Tibial artery (tissue), 4 donors: ENCODE measurements around the gene RGR.

Experiments
- DNase-seq, 2 donors: peaks; one replicate each; pipeline ENCODE4 v3.0.0-alpha.2; 2019
- H3K27ac ChIP-seq, 2 donors: fragments of 200-600 bp; sonication (generic) in 1 of 2; 1 replicate in 1 of 2; 2 replicates in 1 of 2; pipeline ENCODE4 v1.5.1; 2018 to 2019; ENCODE audit warnings: mild to moderate bottlenecking in 1 of 2
- H3K27me3 ChIP-seq, 2 donors: fragments of 200-600 bp; sonication (generic) in 1 of 2; one replicate each; pipeline versions ENCODE4 v1.5.1 to v1.6.0; 2016 to 2019
- H3K36me3 ChIP-seq, 3 donors: fragments of 200-600 bp; sonication (generic) in 2 of 3; one replicate each; pipeline ENCODE4 v1.5.1; 2016 to 2019; ENCODE audit warnings: mild to moderate bottlenecking in 2 of 3
- H3K4me1 ChIP-seq, 4 donors: fragments of 200-600 bp; sonication (generic) in 2 of 4; 1 replicate in 3 of 4; 2 replicates in 1 of 4; pipeline ENCODE4 v1.5.1; 2016 to 2019
- H3K4me3 ChIP-seq, 2 donors: fragments of 200-600 bp; sonication (generic) in 1 of 2; 1 replicate in 1 of 2; 2 replicates in 1 of 2; pipeline ENCODE4 v1.5.1; 2018 to 2019; ENCODE audit warnings: mild to moderate bottlenecking in 2 of 2
- H3K9me3 ChIP-seq, 3 donors: fragments of 200-600 bp; sonication (generic) in 1 of 3; one replicate each; pipeline ENCODE4 v1.5.1; 2016 to 2019
- CTCF ChIP-seq, 2 experiments: fragments of 200-600 bp in 1 of 2; fragments of 450-650 bp in 1 of 2; IDR thresholded peaks; one replicate each; pipeline ENCODE4 v1.5.1; 2017 to 2019; ENCODE audit warnings: antibody characterized with exemption in 2 of 2, mild to moderate bottlenecking in 1 of 2, moderate library complexity in 1 of 2
- intact Hi-C: fragments of 100-400 bp; cut with DNase I; formaldehyde crosslinking; loops from one replicate; pipeline ENCODE4 v1.15.0; 2023; ENCODE audit warnings: low total_unique reads

RGR gene

GRCh38 chr10:84247496-84247895 is 2.6 kb downstream of the RGR start:
- Histone ChIP-seq H3K4me3 (no peak overlapping the region), H3K9me3 (peaks cover 0 to 4% (median 0%) of the 10 kb centered on the region in 3 donors), H3K4me1 (no peaks in the 10 kb centered on the region), H3K36me3 (no peaks in the 10 kb centered on the region), H3K27me3 (peaks cover 0 to 9% of the 10 kb centered on the region in 2 donors), H3K27ac (no peak overlapping the region)
- intact Hi-C loops: no loop called here
- DNase-seq: no peak
- no peak for TF ChIP-seq CTCF (IDR thresholded peaks at IDR 0.05)

- DNase-seq: no peak
Measured at GRCh38 chr10:84248794-84249193, 3.9 kb downstream of the RGR start.

GRCh38 chr10:84254552-84255478 is 10.0 kb downstream of the RGR start:
- H3K9me3 ChIP-seq: peaks cover 0 to 4% (median 0%) of the 10 kb centered on the region in 3 donors
- no peak for TF ChIP-seq CTCF (IDR thresholded peaks at IDR 0.05)
- intact Hi-C loops: no loop called here
- H3K27ac ChIP-seq: no peak overlapping the region
- peaks cover 0 to 5% (median 0%) of the 10 kb centered on the region in 4 donors for H3K4me1 ChIP-seq
- H3K4me3 ChIP-seq: no peak overlapping the region
- peaks cover 0 to 33% of the 10 kb centered on the region in 2 donors for H3K27me3 ChIP-seq
- H3K36me3 ChIP-seq: no peaks in the 10 kb centered on the region
- no peak for DNase-seq

More at GRCh38 chr10:84248794-84249193, 3.9 kb downstream of the RGR start:
- Histone ChIP-seq H3K4me1 (no peaks in the 10 kb centered on the region), H3K9me3 (peaks cover 0 to 4% (median 0%) of the 10 kb centered on the region in 3 donors), H3K27me3 (peaks cover 0 to 14% of the 10 kb centered on the region in 2 donors), H3K36me3 (no peaks in the 10 kb centered on the region), H3K27ac (no peak overlapping the region), H3K4me3 (no peak overlapping the region)
- intact Hi-C loops: no loop called here
- no peak for TF ChIP-seq CTCF (IDR thresholded peaks at IDR 0.05)

- Histone ChIP-seq H3K4me3 (no peak overlapping the region), H3K4me1 (peaks cover 0 to 5% (median 0%) of the 10 kb centered on the region in 4 donors), H3K27ac (no peak overlapping the region), H3K36me3 (no peaks in the 10 kb centered on the region), H3K9me3 (no peaks in the 10 kb centered on the region), H3K27me3 (peaks cover 0 to 46% of the 10 kb centered on the region in 2 donors)
- peak; percentile 18 to 26 for TF ChIP-seq CTCF (IDR thresholded peaks at IDR 0.05)
- no peak for DNase-seq
- intact Hi-C loops: no loop called here
Measured at GRCh38 chr10:84256510-84257342, 11.9 kb downstream of the RGR start.

- Histone ChIP-seq H3K36me3 (no peaks in the 10 kb centered on the region), H3K27me3 (peaks cover 0 to 44% of the 10 kb centered on the region in 2 donors), H3K4me1 (peaks cover 0 to 5% (median 0%) of the 10 kb centered on the region in 4 donors), H3K27ac (no peak overlapping the region), H3K4me3 (no peak overlapping the region), H3K9me3 (no peaks in the 10 kb centered on the region)
- intact Hi-C loops: no loop called here
- no peak for DNase-seq
- TF ChIP-seq CTCF (IDR thresholded peaks at IDR 0.05): no peak
Measured at GRCh38 chr10:84257343-84258020, 12.6 kb downstream of the RGR start.
